GM12875 (cell line): ENCODE measurements around the gene KRTAP25-1.

Source experiments
- H3K4me3 ChIP-seq: one replicate; pipeline ENCODE4 v1.5.1; 2011; ENCODE audit warnings: low read depth, low read length, control low read depth
- TF ChIP-seq, protein P1 (sequence below): IDR thresholded peaks from 2 replicates; pipeline ENCODE4 v1.5.1; 2011; ENCODE audit warnings: low read depth, mild to moderate bottlenecking, control low read depth, inconsistent platforms, low read length, moderate library complexity, borderline replicate concordance; ENCODE audit not compliant: insufficient read depth

Gene KRTAP25-1

GRCh38 chr21:30251781-30252180 is 37.5 kb downstream of the KRTAP25-1 start:
- no peak overlapping the region for H3K4me3 ChIP-seq
- TF ChIP-seq, protein P1, sequence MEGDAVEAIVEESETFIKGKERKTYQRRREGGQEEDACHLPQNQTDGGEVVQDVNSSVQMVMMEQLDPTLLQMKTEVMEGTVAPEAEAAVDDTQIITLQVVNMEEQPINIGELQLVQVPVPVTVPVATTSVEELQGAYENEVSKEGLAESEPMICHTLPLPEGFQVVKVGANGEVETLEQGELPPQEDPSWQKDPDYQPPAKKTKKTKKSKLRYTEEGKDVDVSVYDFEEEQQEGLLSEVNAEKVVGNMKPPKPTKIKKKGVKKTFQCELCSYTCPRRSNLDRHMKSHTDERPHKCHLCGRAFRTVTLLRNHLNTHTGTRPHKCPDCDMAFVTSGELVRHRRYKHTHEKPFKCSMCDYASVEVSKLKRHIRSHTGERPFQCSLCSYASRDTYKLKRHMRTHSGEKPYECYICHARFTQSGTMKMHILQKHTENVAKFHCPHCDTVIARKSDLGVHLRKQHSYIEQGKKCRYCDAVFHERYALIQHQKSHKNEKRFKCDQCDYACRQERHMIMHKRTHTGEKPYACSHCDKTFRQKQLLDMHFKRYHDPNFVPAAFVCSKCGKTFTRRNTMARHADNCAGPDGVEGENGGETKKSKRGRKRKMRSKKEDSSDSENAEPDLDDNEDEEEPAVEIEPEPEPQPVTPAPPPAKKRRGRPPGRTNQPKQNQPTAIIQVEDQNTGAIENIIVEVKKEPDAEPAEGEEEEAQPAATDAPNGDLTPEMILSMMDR = no peak

GRCh38 chr21:30249936-30250335 is 39.4 kb downstream of the KRTAP25-1 start:
- no peak overlapping the region for H3K4me3 ChIP-seq
- TF ChIP-seq, protein P1 = no peak

DNA sequence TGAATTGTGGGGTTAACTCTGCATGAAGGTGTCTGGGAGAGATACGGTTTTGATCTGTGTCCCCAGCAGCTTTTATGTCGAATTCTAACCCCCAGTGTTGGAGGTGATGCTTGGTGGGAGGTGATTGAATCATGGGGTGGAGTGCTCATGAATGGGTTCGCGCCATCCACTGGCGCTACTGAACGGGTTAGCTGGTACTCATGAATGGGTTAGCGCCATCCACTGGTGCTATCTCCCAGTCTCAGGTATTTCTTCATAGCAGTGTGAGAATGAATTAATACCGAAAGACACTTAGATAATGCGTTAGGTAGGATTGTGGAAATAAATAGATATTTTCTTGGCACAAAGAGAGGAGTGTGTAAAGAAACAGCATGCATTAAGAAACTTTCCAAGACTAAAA is 40.5 kb downstream of the KRTAP25-1 start:
- no peak overlapping the region for H3K4me3 ChIP-seq
- TF ChIP-seq, protein P1 = no peak

DNA sequence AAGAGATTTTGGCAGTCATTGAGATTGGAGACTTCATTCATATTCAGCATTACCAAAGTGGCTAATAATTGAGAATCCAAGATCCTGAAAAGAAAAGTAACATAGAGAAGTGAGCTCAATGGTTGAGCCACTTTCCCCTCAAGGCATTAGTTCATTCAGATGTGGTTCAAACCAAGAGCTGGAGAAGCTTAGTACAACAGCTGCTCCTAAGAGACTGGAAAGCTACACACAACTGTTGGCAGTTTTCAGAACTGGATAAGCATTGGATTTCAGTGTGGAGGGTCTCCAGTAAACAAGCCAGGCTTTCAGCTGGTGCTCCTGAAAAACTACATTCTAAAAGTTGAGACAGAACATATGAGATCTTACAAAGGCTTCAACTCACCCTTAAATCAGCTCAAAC is 44.3 kb downstream of the KRTAP25-1 start:
- TF ChIP-seq, protein P1 = no peak
- H3K4me3 ChIP-seq = no peak overlapping the region

GRCh38 chr21:30243691-30244090 is 45.6 kb downstream of the KRTAP25-1 start:
- TF ChIP-seq, protein P1 = no peak
- no peak overlapping the region for H3K4me3 ChIP-seq

- H3K4me3 ChIP-seq = no peak overlapping the region
- TF ChIP-seq, protein P1 = no peak
These were observed 48.7 kb downstream of the KRTAP25-1 start for GRCh38 chr21:30240661-30241060.
